ENCODE data around the gene BMPR1B. TPM values are rescaled to one million over a fixed set of nuclear protein-coding genes. Genes with fewer than 3 reads are reported as not detected.

The BMPR1B gene
- total RNA-seq, 6 experiments from 2014 or later, result 0.31 to 1.6 (median 0.62) TPM

- no peak for DNase-seq
- H3K9me3 ChIP-seq, result no peaks in the 10 kb centered on the region
- 68% methylated on average over 2 of the region's 2 CpGs for WGBS (ENCODE audit: insufficient coverage, low coverage, low lambda C conversion rate, missing lambda C conversion rate)
- H3K27ac ChIP-seq, result no peak overlapping the region
- intact Hi-C loops (cut with DNase I), result no loop called here
- no peak for TF ChIP-seq CTCF (IDR thresholded peaks at IDR 0.05)
- no peak for TF ChIP-seq POLR2A (IDR thresholded peaks at IDR 0.05)
- H3K4me1 ChIP-seq, result no peaks in the 10 kb centered on the region
- no peaks in the 10 kb centered on the region for H3K27me3 ChIP-seq
- H3K4me3 ChIP-seq, result no peak overlapping the region
- no peaks in the 10 kb centered on the region for H3K36me3 ChIP-seq
- ATAC-seq, result no peak
Measured at GRCh38 chr4:95120456-95120855, 362.7 kb downstream of the BMPR1B start.

- Histone ChIP-seq H3K9me3 (no peaks in the 10 kb centered on the region), H3K27ac (no peak overlapping the region), H3K27me3 (no peaks in the 10 kb centered on the region), H3K4me1 (no peaks in the 10 kb centered on the region), H3K4me3 (no peak overlapping the region), H3K36me3 (no peaks in the 10 kb centered on the region)
- WGBS (ENCODE audit: insufficient coverage, low coverage, low lambda C conversion rate, missing lambda C conversion rate), result 55% methylated on average over 6 of the region's 9 CpGs
- no peak for TF ChIP-seq CTCF (IDR thresholded peaks at IDR 0.05)
- no peak for TF ChIP-seq POLR2A (IDR thresholded peaks at IDR 0.05)
- intact Hi-C loops (cut with DNase I), result no loop called here
- DNase-seq, result no peak
- no peak for ATAC-seq
Measured at GRCh38 chr4:95122001-95122400, 364.2 kb downstream of the BMPR1B start.

GRCh38 chr4:95124906-95125504 is 367.2 kb downstream of the BMPR1B start:
- ATAC-seq, result peak; percentile 50 to 62 (median 56)
- Histone ChIP-seq H3K27me3 (no peaks in the 10 kb centered on the region), H3K36me3 (no peaks in the 10 kb centered on the region), H3K9me3 (no peaks in the 10 kb centered on the region), H3K4me1 (no peaks in the 10 kb centered on the region), H3K4me3 (no peak overlapping the region), H3K27ac (no peak overlapping the region)
- no peak for DNase-seq
- 47% methylated on average over 4 of the region's 4 CpGs for WGBS (ENCODE audit: insufficient coverage, low coverage, low lambda C conversion rate, missing lambda C conversion rate)
- intact Hi-C loops (cut with DNase I), result no loop called here
- TF ChIP-seq CTCF (IDR thresholded peaks at IDR 0.05), result peak; percentile 26 to 40 (median 32)
- no peak for TF ChIP-seq POLR2A (IDR thresholded peaks at IDR 0.05)

GRCh38 chr4:95129031-95129430 is 371.3 kb downstream of the BMPR1B start:
- intact Hi-C loops (cut with DNase I), result no loop called here
- Histone ChIP-seq H3K36me3 (no peaks in the 10 kb centered on the region), H3K4me3 (no peak overlapping the region), H3K27ac (no peak overlapping the region), H3K27me3 (no peaks in the 10 kb centered on the region), H3K9me3 (no peaks in the 10 kb centered on the region), H3K4me1 (no peaks in the 10 kb centered on the region)
- DNase-seq (no peak), ATAC-seq (no peak)
- TF ChIP-seq CTCF (IDR thresholded peaks at IDR 0.05), result no peak
- no peak for TF ChIP-seq POLR2A (IDR thresholded peaks at IDR 0.05)
- WGBS (ENCODE audit: insufficient coverage, low coverage, low lambda C conversion rate, missing lambda C conversion rate), result 62% methylated on average over 4 of the region's 4 CpGs

All from right lobe of liver (tissue), 6 donors.